Measurements from ENCODE around the gene ZNF112. TPM values are rescaled to one million over a fixed set of nuclear protein-coding genes. Genes with fewer than 3 reads are reported as not detected.

The ZNF112 gene
- total RNA-seq, 2 donors from 2014 or later: 3.2 to 6.9 TPM

- H3K4me3 ChIP-seq: no peak overlapping the region
These were observed 75.6 kb downstream of the ZNF112 start for GRCh38 chr19:44280916-44281315.

GRCh38 chr19:44278181-44278690 is 78.2 kb downstream of the ZNF112 start:
- Histone ChIP-seq H3K27me3 (no peaks in the 10 kb centered on the region), H3K9me3 (peaks cover 0 to 50% of the 10 kb centered on the region in 2 donors), H3K4me3 (no peak overlapping the region), H3K27ac (no peak overlapping the region), H3K36me3 (peaks cover 12% of the 10 kb centered on the region), H3K4me1 (no peaks in the 10 kb centered on the region)
- TF ChIP-seq CTCF (IDR thresholded peaks at IDR 0.05): no peak
- DNase-seq (ENCODE audit: low spot score): no peak

More at GRCh38 chr19:44280916-44281315, 75.6 kb downstream of the ZNF112 start:
- Histone ChIP-seq H3K36me3 (no peaks in the 10 kb centered on the region), H3K9me3 (peaks cover 0 to 39% of the 10 kb centered on the region in 2 donors), H3K4me1 (no peaks in the 10 kb centered on the region), H3K27me3 (no peaks in the 10 kb centered on the region), H3K27ac (no peak overlapping the region)
- no peak for TF ChIP-seq CTCF (IDR thresholded peaks at IDR 0.05)
- DNase-seq (ENCODE audit: low spot score): no peak

GRCh38 chr19:44277331-44277730 is 79.1 kb downstream of the ZNF112 start:
- Histone ChIP-seq H3K4me1 (no peaks in the 10 kb centered on the region), H3K36me3 (peaks cover 12% of the 10 kb centered on the region), H3K4me3 (no peak overlapping the region), H3K27ac (no peak overlapping the region), H3K9me3 (peaks cover 0 to 47% of the 10 kb centered on the region in 2 donors), H3K27me3 (no peaks in the 10 kb centered on the region)
- TF ChIP-seq CTCF (IDR thresholded peaks at IDR 0.05): no peak
- DNase-seq (ENCODE audit: low spot score): no peak

Other genes with a start within 250 kb of the ZNF112 start
- 1 to 10 TPM; 2.2 to 2.8 TPM for gene ZNF225, start 243.3 kb downstream of the ZNF112 start, total RNA-seq
- gene ZNF234, start 215.1 kb downstream of the ZNF112 start, total RNA-seq: 1 to 10 TPM; 6.0 TPM
- gene ZNF226, start 191.6 kb downstream of the ZNF112 start, total RNA-seq: 10 to 100 TPM; 11.5 to 17.1 TPM
- gene ZNF227, start 144.1 kb downstream of the ZNF112 start, total RNA-seq: 1 to 10 TPM; 6.6 to 6.9 TPM
- gene ZNF233, start 96.8 kb downstream of the ZNF112 start, total RNA-seq: 1 to 10 TPM; 3.8 to 5.2 TPM
- gene ZNF235, start 51.7 kb downstream of the ZNF112 start, total RNA-seq: 1 to 10 TPM; 3.0 to 4.5 TPM
- gene ZNF285, start 44.9 kb upstream of the ZNF112 start, total RNA-seq: 1 to 10 TPM; 1.2 to 1.7 TPM
- gene ZNF229, start 91.8 kb upstream of the ZNF112 start, total RNA-seq: 1 to 10 TPM; 3.5 to 6.0 TPM
- 10 to 100 TPM in 1 of 2 donors, 1 to 10 TPM in 1; 2.9 to 12.2 TPM for gene ZNF180, start 143.8 kb upstream of the ZNF112 start, total RNA-seq
- not detected for gene CEACAM20, start 173.0 kb upstream of the ZNF112 start, total RNA-seq